B cell (primary cell): Measurements from ENCODE around the gene MAP4K4. TPM values are rescaled to one million over a fixed set of nuclear protein-coding genes. Genes with fewer than 3 reads are reported as not detected.

Experiments
- ATAC-seq: fragments of 200-7000 bp; cut with Tn5 transposase; one replicate; pipeline ENCODE4 v1.10.0; 2021; ENCODE audit warnings: low read depth, mild to moderate bottlenecking, moderate number of reproducible peaks, moderate library complexity
- CTCF ChIA-PET: fragments of 350-600 bp; sonication (Branson Sonifier 250); formaldehyde crosslinking; loops from one replicate; lab custom pipeline; 2021; ENCODE audit warnings: antibody characterized with exemption, inconsistent platforms; lab: Charles Lee
- POLR2A ChIA-PET: fragments of 350-600 bp; sonication (Branson Sonifier 250); formaldehyde crosslinking; loops from one replicate; lab custom pipeline; 2021; ENCODE audit warnings: antibody characterized with exemption; lab: Charles Lee
- DNase-seq: peaks from one replicate; pipeline ENCODE4 v3.0.0; 2013
- H2AFZ ChIP-seq: 2 replicates; pipeline ENCODE4 v1.6.1; 2012; ENCODE audit warnings: mild to moderate bottlenecking, low read depth, low read length; ENCODE audit not compliant: insufficient read depth, poor library complexity, severe bottlenecking
- H3K27ac ChIP-seq, 2 donors: 1 replicate in 1 of 2; 2 replicates in 1 of 2; pipeline ENCODE4 v1.5.1; 2012 to 2013; ENCODE audit warnings: low read length in 2 of 2, mild to moderate bottlenecking in 2 of 2, moderate library complexity in 1 of 2
- H3K27me3 ChIP-seq, 4 experiments: fragments of 200-600 bp in 1 of 4; sonication (generic) in 1 of 4; replicated peaks in 1 of 4; 1 replicate in 2 of 4; 2 replicates in 2 of 4; pipeline versions ENCODE4 v1.6.1 to v1.7.0; 2013 to 2016; ENCODE audit warnings: low read length in 3 of 4, mild to moderate bottlenecking in 2 of 4, mixed read lengths in 1 of 4, moderate library complexity in 1 of 4; ENCODE audit not compliant: insufficient read depth in 4 of 4, control insufficient read depth in 3 of 4; ENCODE audit errors: control extremely low read depth in 1 of 4
- H3K36me3 ChIP-seq, 2 experiments: replicated peaks in 1 of 2; 1 replicate in 1 of 2; 2 replicates in 1 of 2; pipeline versions ENCODE4 v1.6.1 to v1.7.1; 2013; ENCODE audit warnings: low read length in 1 of 2; ENCODE audit not compliant: insufficient read depth in 2 of 2, control insufficient read depth in 1 of 2; ENCODE audit errors: control extremely low read depth in 1 of 2, extremely low read depth in 1 of 2
- H3K4me1 ChIP-seq, 2 donors: fragments of 200-600 bp in 1 of 2; sonication (generic) in 1 of 2; 1 replicate in 1 of 2; 2 replicates in 1 of 2; pipeline versions ENCODE4 v1.5.1 to v1.6.1; 2013 to 2017; ENCODE audit warnings: low read length in 2 of 2; ENCODE audit not compliant: control insufficient read depth in 2 of 2, insufficient read depth in 2 of 2
- H3K4me2 ChIP-seq: replicated peaks from 2 replicates; pipeline ENCODE3; 2012; ENCODE audit warnings: mild to moderate bottlenecking, low read depth, low read length; ENCODE audit not compliant: poor library complexity, severe bottlenecking
- H3K4me3 ChIP-seq, 5 experiments: fragments of 200-600 bp in 1 of 5; sonication (generic) in 1 of 5; 1 replicate in 3 of 5; 2 replicates in 2 of 5; pipeline versions ENCODE4 v1.5.1 to v1.7.0; 2011 to 2016; ENCODE audit warnings: low read length in 4 of 5, mild to moderate bottlenecking in 4 of 5, low read depth in 2 of 5, control low read depth in 1 of 5, moderate library complexity in 1 of 5; ENCODE audit not compliant: insufficient read depth in 1 of 5; ENCODE audit errors: control extremely low read depth in 1 of 5, extremely low read depth in 1 of 5
- H3K79me2 ChIP-seq: fragments of 200-600 bp; sonication (generic); one replicate; pipeline ENCODE4 v1.6.0; 2016; ENCODE audit warnings: low read length; ENCODE audit not compliant: control insufficient read depth, insufficient read depth
- H3K9ac ChIP-seq: fragments of 200-600 bp; sonication (generic); 2 replicates; pipeline ENCODE4 v1.6.1; 2017; ENCODE audit warnings: mild to moderate bottlenecking, low read length, moderate library complexity
- H3K9me3 ChIP-seq, 3 donors: one replicate each; pipeline versions ENCODE4 v1.6.1 to v1.7.1; 2013; ENCODE audit warnings: low read length in 2 of 3; ENCODE audit not compliant: control insufficient read depth in 2 of 3, insufficient read depth in 1 of 3; ENCODE audit errors: control extremely low read depth in 1 of 3
- H4K20me1 ChIP-seq: 2 replicates; pipeline ENCODE4 v1.6.0; 2012; ENCODE audit warnings: mild to moderate bottlenecking, low read length; ENCODE audit not compliant: insufficient read depth, control insufficient read depth, poor library complexity, severe bottlenecking
- H3K27ac Mint-ChIP-seq: one replicate; pipeline ENCODE4 v1.8.0; 2021; ENCODE audit warnings: mixed read lengths
- H3K27me3 Mint-ChIP-seq: one replicate; pipeline ENCODE4 v1.8.0; 2021; ENCODE audit warnings: mixed read lengths
- H3K4me1 Mint-ChIP-seq: one replicate; pipeline ENCODE4 v1.8.0; 2021; ENCODE audit warnings: mixed read lengths
- H3K4me3 Mint-ChIP-seq: one replicate; pipeline ENCODE4 v1.8.0; 2021; ENCODE audit warnings: mixed read lengths
- H3K9me3 Mint-ChIP-seq: one replicate; pipeline ENCODE4 v1.8.0; 2022; ENCODE audit warnings: mixed read lengths; ENCODE audit not compliant: insufficient read depth
- EZH2 ChIP-seq: IDR thresholded peaks from 2 replicates; pipeline ENCODE4 v1.6.1; 2012; ENCODE audit warnings: borderline replicate concordance, low read depth, mild to moderate bottlenecking, moderate library complexity, low read length; ENCODE audit not compliant: insufficient read depth, poor library complexity, severe bottlenecking
- WGBS: methylation state at CpG from one replicate; pipeline ENCODE4 v1.1.5; 2013; ENCODE audit warnings: missing lambda C conversion rate; ENCODE audit not compliant: insufficient coverage; 5-methylcytosine and 5-hydroxymethylcytosine counted together
- intact Hi-C: fragments of 100-400 bp; cut with micrococcal nuclease; formaldehyde crosslinking; loops from one replicate; pipeline ENCODE4 v1.10.0; 2022
- polyA plus RNA-seq: library from polyadenylated mRNA; depleted of rRNA; stranded (reverse); fragments of >200 nt; gene quantifications from 2 replicates; pipeline ENCODE4 v1.2.3, GENCODE V29; 2012
- total RNA-seq, 2 donors: library from RNA; stranded (reverse); fragments of 120-200 nt in 1 of 2; gene quantifications; 1 replicate in 1 of 2; 2 replicates in 1 of 2; pipeline versions ENCODE4 v1.2.3 to v1.2.4, GENCODE V29; 2013 to 2022
- TF ChIP-seq, protein P1 (sequence below): fragments of 200-600 bp; IDR thresholded peaks from one replicate; pipeline ENCODE4 v1.8.0; 2022; ENCODE audit warnings: antibody characterized with exemption, mild to moderate bottlenecking

Gene MAP4K4
- total and polyA plus RNA-seq, 2 donors (not counting 1 experiment from before 2014, with no cell fraction given): 54.8 to 280 TPM

DNA sequence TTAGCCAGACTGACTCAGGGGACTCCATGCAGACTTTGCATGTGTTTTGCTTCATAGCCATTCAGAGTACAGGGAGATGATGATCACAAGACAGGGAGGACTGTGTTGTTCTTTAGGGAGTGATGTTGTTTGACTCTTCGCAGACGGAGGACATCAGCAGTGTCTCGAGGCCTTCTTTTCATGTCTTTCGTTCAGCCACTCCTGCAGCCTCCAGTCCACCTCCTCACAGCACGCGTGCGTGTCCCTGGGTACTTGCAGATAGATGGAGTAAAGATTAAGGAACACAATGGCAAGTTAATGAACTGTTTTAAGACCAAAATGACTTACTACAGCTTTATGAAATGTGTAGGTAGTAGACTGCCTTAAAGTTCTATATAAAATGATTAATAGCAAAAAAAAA lies 114.7 kb downstream of the MAP4K4 start:
- Histone ChIP-seq H3K27ac (no peak overlapping the region), H3K4me2 (no peak overlapping the region), H3K9me3 (no peaks in the 10 kb centered on the region), H3K4me1 (peaks cover 24 to 36% of the 10 kb centered on the region in 2 donors), H4K20me1 (peaks cover 92% of the 10 kb centered on the region), H3K4me3 (no peak overlapping the region), H3K36me3 (peaks cover 0 to 3% of the 10 kb centered on the region in 2 experiments), H3K9ac (no peak overlapping the region), H2AFZ (no peak overlapping the region), H3K27me3 (no peaks in the 10 kb centered on the region), H3K79me2 (peaks cover 98% of the 10 kb centered on the region)
- no CpG with 5 or more reads among the region's 7 CpGs for WGBS
- Mint-ChIP-seq H3K27me3 (no peaks in the 10 kb centered on the region), H3K27ac (no peak overlapping the region), H3K9me3 (no peaks in the 10 kb centered on the region), H3K4me1 (peaks cover 79% of the 10 kb centered on the region), H3K4me3 (no peak overlapping the region)
- no peak for DNase-seq
- TF ChIP-seq EZH2: no peak
- TF ChIP-seq, protein P1, sequence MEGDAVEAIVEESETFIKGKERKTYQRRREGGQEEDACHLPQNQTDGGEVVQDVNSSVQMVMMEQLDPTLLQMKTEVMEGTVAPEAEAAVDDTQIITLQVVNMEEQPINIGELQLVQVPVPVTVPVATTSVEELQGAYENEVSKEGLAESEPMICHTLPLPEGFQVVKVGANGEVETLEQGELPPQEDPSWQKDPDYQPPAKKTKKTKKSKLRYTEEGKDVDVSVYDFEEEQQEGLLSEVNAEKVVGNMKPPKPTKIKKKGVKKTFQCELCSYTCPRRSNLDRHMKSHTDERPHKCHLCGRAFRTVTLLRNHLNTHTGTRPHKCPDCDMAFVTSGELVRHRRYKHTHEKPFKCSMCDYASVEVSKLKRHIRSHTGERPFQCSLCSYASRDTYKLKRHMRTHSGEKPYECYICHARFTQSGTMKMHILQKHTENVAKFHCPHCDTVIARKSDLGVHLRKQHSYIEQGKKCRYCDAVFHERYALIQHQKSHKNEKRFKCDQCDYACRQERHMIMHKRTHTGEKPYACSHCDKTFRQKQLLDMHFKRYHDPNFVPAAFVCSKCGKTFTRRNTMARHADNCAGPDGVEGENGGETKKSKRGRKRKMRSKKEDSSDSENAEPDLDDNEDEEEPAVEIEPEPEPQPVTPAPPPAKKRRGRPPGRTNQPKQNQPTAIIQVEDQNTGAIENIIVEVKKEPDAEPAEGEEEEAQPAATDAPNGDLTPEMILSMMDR: no peak
- ChIA-PET CTCF (interaction anchor here (1.3 kb wide), 1 partner anchor 12 kb away, joined by 3 read pairs; no protein-coding TSS in a partner anchor), POLR2A (no interaction called here)
- no peak for ATAC-seq
- intact Hi-C loops: no loop called here

DNA sequence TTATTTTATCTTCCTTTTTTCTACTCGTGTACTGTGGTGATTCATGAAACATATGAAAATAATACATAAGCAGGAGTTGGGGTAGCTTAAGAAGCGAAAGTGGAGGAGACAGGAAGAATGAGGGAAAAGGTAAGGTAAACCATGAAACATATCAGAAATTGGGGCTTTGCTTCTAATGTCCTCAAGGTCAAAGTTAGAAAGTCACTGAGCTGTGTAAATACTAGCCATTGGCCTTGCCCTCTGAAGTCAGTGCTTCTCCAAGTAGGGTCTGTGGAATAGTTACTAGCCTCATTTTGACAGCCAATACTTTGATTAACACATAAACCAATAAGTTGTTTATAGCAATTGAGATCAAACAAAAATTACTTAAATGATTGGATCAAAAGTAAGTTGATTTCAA lies 117.2 kb downstream of the MAP4K4 start:
- Histone ChIP-seq H3K4me3 (no peak overlapping the region), H3K27me3 (no peaks in the 10 kb centered on the region), H3K4me1 (peaks cover 17 to 42% of the 10 kb centered on the region in 2 donors), H3K27ac (no peak overlapping the region), H2AFZ (no peak overlapping the region), H3K36me3 (peaks cover 1 to 3% of the 10 kb centered on the region in 2 experiments), H3K79me2 (peaks cover 99% of the 10 kb centered on the region), H3K9me3 (no peaks in the 10 kb centered on the region), H3K9ac (no peak overlapping the region), H4K20me1 (peaks cover 96% of the 10 kb centered on the region), H3K4me2 (no peak overlapping the region)
- H3K4me1 Mint-ChIP-seq: peaks cover 82% of the 10 kb centered on the region
- H3K9me3 Mint-ChIP-seq: no peaks in the 10 kb centered on the region
- intact Hi-C loops: no loop called here
- DNase-seq (no peak), ATAC-seq (no peak)
- WGBS: no CpG with 5 or more reads among the region's 2 CpGs
- ChIA-PET POLR2A (no interaction called here), CTCF (interaction anchor here (1.1 to 1.6 kb wide), 3 partner anchors 17 to 396 kb away, joined by 3 to 5 read pairs (median 4); no protein-coding TSS in a partner anchor)
- no peak overlapping the region for H3K4me3 Mint-ChIP-seq
- TF ChIP-seq, protein P1: no peak
- TF ChIP-seq EZH2: no peak
- H3K27ac Mint-ChIP-seq: no peak overlapping the region
- H3K27me3 Mint-ChIP-seq: no peaks in the 10 kb centered on the region
